BJ (cell line): ENCODE measurements around the gene ZNF28. TPM values are rescaled to one million over a fixed set of nuclear protein-coding genes. Genes with fewer than 3 reads are reported as not detected.
"Not testable (repeated sequence)": the region's sequence is repeated elsewhere in the genome, so short reads cannot be mapped to it uniquely, and the experiment has no call there.

Source experiments
- CTCF ChIA-PET: fragments of 350-600 bp; formaldehyde crosslinking; extraction: SDS; loops from one replicate; lab custom pipeline; 2021; ENCODE audit warnings: antibody characterized with exemption, inconsistent platforms; lab: Yijun Ruan, JAX
- POLR2A ChIA-PET: fragments of 300-600 bp; sonication (Branson Sonifier 250); formaldehyde crosslinking; extraction: SDS; loops from one replicate; lab custom pipeline; 2021; ENCODE audit warnings: antibody characterized with exemption; lab: Charles Lee
- DNase-seq: peaks from one replicate; pipeline ENCODE4 v3.0.0-alpha.2; 2011; ENCODE audit warnings: low read depth
- H3K27me3 ChIP-seq: 2 replicates; pipeline ENCODE4 v1.6.0; 2011; ENCODE audit warnings: low read length; ENCODE audit not compliant: control insufficient read depth, insufficient read depth
- H3K36me3 ChIP-seq: 2 replicates; pipeline ENCODE4 v1.5.1; 2011; ENCODE audit warnings: low read length; ENCODE audit not compliant: control insufficient read depth, insufficient read depth
- H3K4me3 ChIP-seq: 2 replicates; pipeline ENCODE4 v1.5.1; 2011; ENCODE audit warnings: low read depth, mild to moderate bottlenecking, control low read depth, low read length
- polyA plus RNA-seq: library from polyadenylated mRNA; depleted of rRNA; stranded (reverse); fragments of >200 nt; gene quantifications from 2 replicates; pipeline ENCODE4 v1.2.3, GENCODE V29; 2011
- TF ChIP-seq, protein P1 (sequence below): IDR thresholded peaks from 2 replicates; pipeline ENCODE4 v1.5.1; 2011; ENCODE audit warnings: low read depth, mild to moderate bottlenecking, control low read depth, inconsistent platforms, low read length, moderate library complexity; ENCODE audit not compliant: insufficient read depth

The ZNF28 gene
- polyA plus RNA-seq, 1 experiment: 6.4 TPM

GRCh38 chr19:52786464-52787354 lies 34.7 kb downstream of the ZNF28 start, which contains the start of gene ZNF600:
TSS of gene ZNF600 (minus strand) at chr19:52786791. CDS start at chr19:52778888, 7,903 bp downstream.
- TF ChIP-seq, protein P1, sequence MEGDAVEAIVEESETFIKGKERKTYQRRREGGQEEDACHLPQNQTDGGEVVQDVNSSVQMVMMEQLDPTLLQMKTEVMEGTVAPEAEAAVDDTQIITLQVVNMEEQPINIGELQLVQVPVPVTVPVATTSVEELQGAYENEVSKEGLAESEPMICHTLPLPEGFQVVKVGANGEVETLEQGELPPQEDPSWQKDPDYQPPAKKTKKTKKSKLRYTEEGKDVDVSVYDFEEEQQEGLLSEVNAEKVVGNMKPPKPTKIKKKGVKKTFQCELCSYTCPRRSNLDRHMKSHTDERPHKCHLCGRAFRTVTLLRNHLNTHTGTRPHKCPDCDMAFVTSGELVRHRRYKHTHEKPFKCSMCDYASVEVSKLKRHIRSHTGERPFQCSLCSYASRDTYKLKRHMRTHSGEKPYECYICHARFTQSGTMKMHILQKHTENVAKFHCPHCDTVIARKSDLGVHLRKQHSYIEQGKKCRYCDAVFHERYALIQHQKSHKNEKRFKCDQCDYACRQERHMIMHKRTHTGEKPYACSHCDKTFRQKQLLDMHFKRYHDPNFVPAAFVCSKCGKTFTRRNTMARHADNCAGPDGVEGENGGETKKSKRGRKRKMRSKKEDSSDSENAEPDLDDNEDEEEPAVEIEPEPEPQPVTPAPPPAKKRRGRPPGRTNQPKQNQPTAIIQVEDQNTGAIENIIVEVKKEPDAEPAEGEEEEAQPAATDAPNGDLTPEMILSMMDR: peak; percentile 17; the same call in 1 of the 2 replicates
- H3K36me3 ChIP-seq, CTCF ChIA-PET, H3K27me3 ChIP-seq: not testable (repeated sequence)
- DNase-seq: peak; percentile 6
- POLR2A ChIA-PET: interaction anchor here (0.5 kb wide), 1 partner anchor 54 kb away, joined by 3 read pairs; no protein-coding TSS in a partner anchor
- H3K4me3 ChIP-seq: peak within 1 kb of the TSS; percentile 57

DNA sequence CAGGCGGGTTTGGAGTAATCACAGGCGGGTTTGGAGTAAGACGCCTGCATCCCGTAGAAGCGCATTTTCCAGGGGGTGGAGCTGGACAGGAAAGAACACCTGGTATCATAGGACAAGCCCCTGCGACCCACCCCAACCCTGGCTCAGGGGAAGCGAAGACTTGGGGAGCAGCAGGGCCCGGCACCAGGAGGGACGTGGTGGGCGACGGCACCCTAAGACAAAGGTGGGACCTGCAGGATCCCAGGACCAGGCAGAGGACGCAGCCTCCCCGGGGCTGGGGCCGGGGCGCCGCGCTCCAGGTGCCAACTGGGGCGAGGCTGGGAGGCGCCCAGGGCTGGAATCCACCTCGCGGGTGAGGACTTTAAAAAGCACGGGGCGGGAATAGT lies 35.4 kb downstream of the ZNF28 start:
- ChIA-PET POLR2A (no interaction called here), CTCF (no interaction called here)
- Histone ChIP-seq H3K36me3 (no peaks in the 10 kb centered on the region), H3K27me3 (no peaks in the 10 kb centered on the region), H3K4me3 (peak overlapping the region; percentile 57)
- TF ChIP-seq, protein P1: no peak
- no peak for DNase-seq

GRCh38 chr19:52785506-52785905 lies 35.9 kb downstream of the ZNF28 start:
- POLR2A ChIA-PET: no interaction called here
- no peak for DNase-seq
- H3K36me3 ChIP-seq: no peaks in the 10 kb centered on the region
- CTCF ChIA-PET: no interaction called here
- no peak overlapping the region for H3K4me3 ChIP-seq
- H3K27me3 ChIP-seq: no peaks in the 10 kb centered on the region
- TF ChIP-seq, protein P1: no peak

- CTCF ChIA-PET, DNase-seq, H3K4me3 ChIP-seq, H3K36me3 ChIP-seq, POLR2A ChIA-PET, H3K27me3 ChIP-seq: not testable (repeated sequence)
Measured at GRCh38 chr19:52782864-52783263, 38.6 kb downstream of the ZNF28 start.

- Histone ChIP-seq H3K36me3 (peaks cover 3% of the 10 kb centered on the region; the same call in 1 of the 2 replicates), H3K27me3 (no peaks in the 10 kb centered on the region), H3K4me3 (no peak overlapping the region)
- CTCF ChIA-PET: no interaction called here
- POLR2A ChIA-PET: no interaction called here
- TF ChIP-seq, protein P1: no peak
- no peak for DNase-seq
Measured at GRCh38 chr19:52778811-52779210, 42.6 kb downstream of the ZNF28 start.

DNA sequence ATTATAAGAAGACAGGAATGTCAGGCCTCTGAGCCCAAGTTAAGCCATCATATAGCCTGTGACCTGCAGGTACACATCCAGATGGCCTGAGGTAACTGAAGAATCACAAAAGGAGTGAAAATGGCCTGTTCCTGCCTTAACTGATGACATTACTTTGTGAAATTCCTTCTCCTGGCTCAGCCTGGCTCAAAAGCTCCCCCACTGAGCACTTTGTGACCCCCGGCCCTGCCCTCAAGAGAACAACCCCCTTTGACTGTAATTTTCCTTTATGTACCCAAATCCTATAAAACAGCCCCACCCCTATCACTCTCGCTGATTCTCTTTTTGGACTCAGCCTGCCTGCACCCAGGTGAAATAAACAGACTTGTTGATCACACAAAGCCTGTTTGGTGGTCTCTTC lies 65.0 kb downstream of the ZNF28 start:
- DNase-seq, POLR2A ChIA-PET, H3K4me3 ChIP-seq, CTCF ChIA-PET, H3K27me3 ChIP-seq, H3K36me3 ChIP-seq: not testable (repeated sequence)
